ENCODE results near the gene MTMR1.

- TF ChIP-seq POLR2AphosphoS5 (IDR thresholded peaks at IDR 0.05; ENCODE audit: low read depth, low read length), result no peak
- TF ChIP-seq, protein P1, sequence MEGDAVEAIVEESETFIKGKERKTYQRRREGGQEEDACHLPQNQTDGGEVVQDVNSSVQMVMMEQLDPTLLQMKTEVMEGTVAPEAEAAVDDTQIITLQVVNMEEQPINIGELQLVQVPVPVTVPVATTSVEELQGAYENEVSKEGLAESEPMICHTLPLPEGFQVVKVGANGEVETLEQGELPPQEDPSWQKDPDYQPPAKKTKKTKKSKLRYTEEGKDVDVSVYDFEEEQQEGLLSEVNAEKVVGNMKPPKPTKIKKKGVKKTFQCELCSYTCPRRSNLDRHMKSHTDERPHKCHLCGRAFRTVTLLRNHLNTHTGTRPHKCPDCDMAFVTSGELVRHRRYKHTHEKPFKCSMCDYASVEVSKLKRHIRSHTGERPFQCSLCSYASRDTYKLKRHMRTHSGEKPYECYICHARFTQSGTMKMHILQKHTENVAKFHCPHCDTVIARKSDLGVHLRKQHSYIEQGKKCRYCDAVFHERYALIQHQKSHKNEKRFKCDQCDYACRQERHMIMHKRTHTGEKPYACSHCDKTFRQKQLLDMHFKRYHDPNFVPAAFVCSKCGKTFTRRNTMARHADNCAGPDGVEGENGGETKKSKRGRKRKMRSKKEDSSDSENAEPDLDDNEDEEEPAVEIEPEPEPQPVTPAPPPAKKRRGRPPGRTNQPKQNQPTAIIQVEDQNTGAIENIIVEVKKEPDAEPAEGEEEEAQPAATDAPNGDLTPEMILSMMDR (IDR thresholded peaks at IDR 0.05), result no peak
- TF ChIP-seq, protein P2, sequence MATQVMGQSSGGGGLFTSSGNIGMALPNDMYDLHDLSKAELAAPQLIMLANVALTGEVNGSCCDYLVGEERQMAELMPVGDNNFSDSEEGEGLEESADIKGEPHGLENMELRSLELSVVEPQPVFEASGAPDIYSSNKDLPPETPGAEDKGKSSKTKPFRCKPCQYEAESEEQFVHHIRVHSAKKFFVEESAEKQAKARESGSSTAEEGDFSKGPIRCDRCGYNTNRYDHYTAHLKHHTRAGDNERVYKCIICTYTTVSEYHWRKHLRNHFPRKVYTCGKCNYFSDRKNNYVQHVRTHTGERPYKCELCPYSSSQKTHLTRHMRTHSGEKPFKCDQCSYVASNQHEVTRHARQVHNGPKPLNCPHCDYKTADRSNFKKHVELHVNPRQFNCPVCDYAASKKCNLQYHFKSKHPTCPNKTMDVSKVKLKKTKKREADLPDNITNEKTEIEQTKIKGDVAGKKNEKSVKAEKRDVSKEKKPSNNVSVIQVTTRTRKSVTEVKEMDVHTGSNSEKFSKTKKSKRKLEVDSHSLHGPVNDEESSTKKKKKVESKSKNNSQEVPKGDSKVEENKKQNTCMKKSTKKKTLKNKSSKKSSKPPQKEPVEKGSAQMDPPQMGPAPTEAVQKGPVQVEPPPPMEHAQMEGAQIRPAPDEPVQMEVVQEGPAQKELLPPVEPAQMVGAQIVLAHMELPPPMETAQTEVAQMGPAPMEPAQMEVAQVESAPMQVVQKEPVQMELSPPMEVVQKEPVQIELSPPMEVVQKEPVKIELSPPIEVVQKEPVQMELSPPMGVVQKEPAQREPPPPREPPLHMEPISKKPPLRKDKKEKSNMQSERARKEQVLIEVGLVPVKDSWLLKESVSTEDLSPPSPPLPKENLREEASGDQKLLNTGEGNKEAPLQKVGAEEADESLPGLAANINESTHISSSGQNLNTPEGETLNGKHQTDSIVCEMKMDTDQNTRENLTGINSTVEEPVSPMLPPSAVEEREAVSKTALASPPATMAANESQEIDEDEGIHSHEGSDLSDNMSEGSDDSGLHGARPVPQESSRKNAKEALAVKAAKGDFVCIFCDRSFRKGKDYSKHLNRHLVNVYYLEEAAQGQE (IDR thresholded peaks at IDR 0.05; ENCODE audit: insufficient read depth in 1 of 2, low read depth in 2 of 2, low read length in 1 of 2), result no peak
- no peak for TF ChIP-seq TCF7L2 (IDR thresholded peaks at IDR 0.05; ENCODE audit: low read depth, low read length)
- no peak for TF ChIP-seq SIN3A (IDR thresholded peaks at IDR 0.05; ENCODE audit: borderline replicate concordance, insufficient read depth, low read depth, low read length)
These were observed 69.3 kb downstream of the MTMR1 start for GRCh38 chrX:150762258-150763165.
